HUES64 (cell line): ENCODE measurements around the gene IMP3.

ENCODE experiments used
- H3K27ac ChIP-seq: 2 replicates; pipeline ENCODE4 v1.7.0; 2013; ENCODE audit warnings: low read depth, low read length, inconsistent platforms
- H3K27me3 ChIP-seq: 2 replicates; pipeline ENCODE4 v1.6.1; 2013; ENCODE audit warnings: mild to moderate bottlenecking, low read length; ENCODE audit not compliant: insufficient read depth
- H3K36me3 ChIP-seq: 2 replicates; pipeline ENCODE4 v1.6.1; 2013; ENCODE audit warnings: mild to moderate bottlenecking, low read length; ENCODE audit not compliant: insufficient read depth
- H3K4me1 ChIP-seq: 2 replicates; pipeline ENCODE4 v1.6.1; 2013; ENCODE audit warnings: mild to moderate bottlenecking, low read length, moderate library complexity; ENCODE audit not compliant: insufficient read depth
- H3K4me3 ChIP-seq: 2 replicates; pipeline ENCODE4 v1.5.1; 2013; ENCODE audit warnings: mild to moderate bottlenecking, low read length, moderate library complexity
- H3K9ac ChIP-seq: 2 replicates; pipeline ENCODE4 v1.6.1; 2013; ENCODE audit warnings: mild to moderate bottlenecking, low read depth, low read length
- H3K9me3 ChIP-seq: 2 replicates; pipeline ENCODE4 v1.6.1; 2013; ENCODE audit warnings: low read depth, low read length; ENCODE audit not compliant: insufficient read depth
- WGBS: fragments of 150-250, 120-280 bp; methylation state at CpG from one replicate; pipeline ENCODE4 v1.1.7; 2013; ENCODE audit warnings: missing lambda C conversion rate; 5-methylcytosine and 5-hydroxymethylcytosine counted together

IMP3 gene

GRCh38 chr15:75669879-75670212 lies 29.8 kb upstream of the IMP3 start:
- 78% methylated on average over 6 of the region's 6 CpGs for WGBS
- Histone ChIP-seq H3K27me3 (no peaks in the 10 kb centered on the region), H3K4me3 (no peak overlapping the region), H3K4me1 (peaks cover 15% of the 10 kb centered on the region), H3K9ac (no peak overlapping the region), H3K27ac (no peak overlapping the region), H3K9me3 (no peaks in the 10 kb centered on the region), H3K36me3 (no peaks in the 10 kb centered on the region)

GRCh38 chr15:75669191-75669878 lies 29.3 kb upstream of the IMP3 start:
- H3K4me3 ChIP-seq: no peak overlapping the region
- peaks cover 15% of the 10 kb centered on the region for H3K4me1 ChIP-seq

GRCh38 chr15:75666823-75667501 lies 26.9 kb upstream of the IMP3 start:
- WGBS: 87% methylated on average over 15 of the region's 15 CpGs
- H3K4me3 ChIP-seq: no peak overlapping the region
- H3K4me1 ChIP-seq: peaks cover under 1% of the 10 kb centered on the region; the same call in 1 of the 2 replicates
- H3K9me3 ChIP-seq: no peaks in the 10 kb centered on the region
- H3K36me3 ChIP-seq: no peaks in the 10 kb centered on the region
- no peak overlapping the region for H3K27ac ChIP-seq
- H3K9ac ChIP-seq: no peak overlapping the region
- H3K27me3 ChIP-seq: no peaks in the 10 kb centered on the region

More at GRCh38 chr15:75669191-75669878, 29.3 kb upstream of the IMP3 start:
- Histone ChIP-seq H3K27me3 (no peaks in the 10 kb centered on the region), H3K27ac (no peak overlapping the region), H3K9ac (no peak overlapping the region), H3K9me3 (no peaks in the 10 kb centered on the region), H3K36me3 (no peaks in the 10 kb centered on the region)
- 89% methylated on average over 14 of the region's 14 CpGs for WGBS

GRCh38 chr15:75663931-75664421 lies 24.0 kb upstream of the IMP3 start:
- 87% methylated on average over 11 of the region's 11 CpGs for WGBS
- peaks cover 3% of the 10 kb centered on the region; the same call in 1 of the 2 replicates for H3K4me1 ChIP-seq
- H3K9me3 ChIP-seq: no peaks in the 10 kb centered on the region
- H3K27me3 ChIP-seq: no peaks in the 10 kb centered on the region
- H3K27ac ChIP-seq: no peak overlapping the region
- H3K4me3 ChIP-seq: no peak overlapping the region
- no peak overlapping the region; the same call in 1 of the 2 replicates for H3K9ac ChIP-seq
- no peaks in the 10 kb centered on the region; the same call in 1 of the 2 replicates for H3K36me3 ChIP-seq

GRCh38 chr15:75662823-75663519 lies 22.9 kb upstream of the IMP3 start:
- Histone ChIP-seq H3K4me1 (peaks cover 3% of the 10 kb centered on the region; the same call in 1 of the 2 replicates), H3K27me3 (no peaks in the 10 kb centered on the region), H3K4me3 (no peak overlapping the region), H3K36me3 (peaks cover 9% of the 10 kb centered on the region; the same call in 1 of the 2 replicates), H3K27ac (no peak overlapping the region), H3K9me3 (no peaks in the 10 kb centered on the region), H3K9ac (no peak overlapping the region)
- WGBS: 92% methylated on average over 9 of the region's 9 CpGs

GRCh38 chr15:75661756-75662140 lies 21.7 kb upstream of the IMP3 start:
- Histone ChIP-seq H3K4me3 (no peak overlapping the region), H3K36me3 (peaks cover 13% of the 10 kb centered on the region; the same call in 1 of the 2 replicates), H3K27me3 (no peaks in the 10 kb centered on the region), H3K27ac (no peak overlapping the region), H3K9me3 (no peaks in the 10 kb centered on the region), H3K4me1 (peaks cover 3% of the 10 kb centered on the region; the same call in 1 of the 2 replicates), H3K9ac (no peak overlapping the region)
- WGBS: 91% methylated on average over 3 of the region's 3 CpGs

GRCh38 chr15:75661100-75661755 lies 21.2 kb upstream of the IMP3 start:
- H3K4me1 ChIP-seq: peaks cover 3% of the 10 kb centered on the region; the same call in 1 of the 2 replicates
- H3K4me3 ChIP-seq: no peak overlapping the region
- WGBS: 64% methylated on average over 14 of the region's 14 CpGs
- H3K9me3 ChIP-seq: no peaks in the 10 kb centered on the region
- H3K36me3 ChIP-seq: peaks cover 13% of the 10 kb centered on the region; the same call in 1 of the 2 replicates
- peak overlapping the region; percentile 54; the same call in 1 of the 2 replicates for H3K27ac ChIP-seq
- H3K9ac ChIP-seq: no peak overlapping the region
- no peaks in the 10 kb centered on the region for H3K27me3 ChIP-seq

- WGBS: 94% methylated on average over 17 of the region's 17 CpGs
- Histone ChIP-seq H3K36me3 (peaks cover 13% of the 10 kb centered on the region; the same call in 1 of the 2 replicates), H3K9ac (no peak overlapping the region), H3K4me1 (peaks cover 3% of the 10 kb centered on the region; the same call in 1 of the 2 replicates), H3K9me3 (no peaks in the 10 kb centered on the region), H3K4me3 (no peak overlapping the region), H3K27ac (no peak overlapping the region), H3K27me3 (no peaks in the 10 kb centered on the region)
These were observed 20.1 kb upstream of the IMP3 start for GRCh38 chr15:75659928-75660645.

GRCh38 chr15:75659141-75659771 lies 19.2 kb upstream of the IMP3 start:
- Histone ChIP-seq H3K4me1 (peaks cover 3% of the 10 kb centered on the region; the same call in 1 of the 2 replicates), H3K36me3 (peaks cover 13% of the 10 kb centered on the region; the same call in 1 of the 2 replicates), H3K27me3 (no peaks in the 10 kb centered on the region), H3K9ac (no peak overlapping the region), H3K9me3 (no peaks in the 10 kb centered on the region), H3K27ac (no peak overlapping the region), H3K4me3 (no peak overlapping the region)
- 90% methylated on average over 9 of the region's 9 CpGs for WGBS

- Histone ChIP-seq H3K4me3 (no peak overlapping the region), H3K36me3 (peaks cover 13% of the 10 kb centered on the region; the same call in 1 of the 2 replicates), H3K27me3 (no peaks in the 10 kb centered on the region), H3K9me3 (no peaks in the 10 kb centered on the region), H3K27ac (no peak overlapping the region), H3K4me1 (peaks cover 13% of the 10 kb centered on the region), H3K9ac (no peak overlapping the region)
- 96% methylated on average over 22 of the region's 22 CpGs for WGBS
These were observed 16.8 kb upstream of the IMP3 start for GRCh38 chr15:75656813-75657212.
